NCI-H345 treated with DMSO at 0.1 percent for 48 hours (cell line): ENCODE data around the gene SYF2.
"Not testable (repeated sequence)": the region's sequence is repeated elsewhere in the genome, so short reads cannot be mapped to it uniquely, and the experiment has no call there.

ENCODE experiments used
- DNase-seq: peaks from one replicate; lab custom pipeline; 2025; ENCODE audit not compliant: unreplicated experiment; lab: John Stamatoyannopoulos, UW

SYF2 gene

GRCh38 chr1:25246600-25247023 lies 14.3 kb upstream of the SYF2 start:
- DNase-seq, result no peak

DNA sequence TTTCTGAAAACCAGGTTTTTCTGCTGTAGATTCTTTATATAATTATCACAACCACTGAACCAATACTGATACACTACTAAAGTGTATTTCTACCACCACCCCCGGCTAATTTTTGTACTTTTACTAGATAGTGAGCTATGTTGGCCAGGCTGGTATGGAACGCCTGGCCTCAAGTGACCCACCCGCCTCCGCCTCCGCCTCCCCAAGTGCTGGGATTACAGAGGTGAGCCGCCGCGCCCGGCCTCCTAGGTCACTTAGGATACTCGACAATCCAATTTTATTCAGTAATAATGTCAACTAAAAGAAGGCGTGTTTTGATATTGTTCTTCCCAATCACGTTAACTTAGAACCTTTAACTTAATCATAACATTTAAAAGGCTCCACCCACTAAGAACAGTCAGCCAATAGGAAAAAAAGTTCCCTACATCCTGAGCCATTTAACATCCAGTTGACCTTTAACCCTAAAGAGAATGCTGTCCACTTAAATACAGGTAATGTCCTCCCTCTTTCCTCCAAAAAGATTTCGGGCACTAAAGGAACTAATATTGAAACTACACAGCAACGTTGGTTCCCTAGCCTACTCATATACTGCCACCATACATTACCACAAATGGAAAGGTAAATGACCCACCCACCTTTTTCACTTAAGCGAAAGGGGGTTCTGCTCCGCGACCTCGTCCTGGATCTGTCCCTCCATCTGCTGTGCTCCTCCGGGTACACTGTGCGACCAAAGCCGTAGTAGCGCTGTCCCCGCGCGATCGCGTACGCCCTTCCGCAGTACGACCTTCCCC lies 13.7 kb upstream of the SYF2 start:
- no peak for DNase-seq

DNA sequence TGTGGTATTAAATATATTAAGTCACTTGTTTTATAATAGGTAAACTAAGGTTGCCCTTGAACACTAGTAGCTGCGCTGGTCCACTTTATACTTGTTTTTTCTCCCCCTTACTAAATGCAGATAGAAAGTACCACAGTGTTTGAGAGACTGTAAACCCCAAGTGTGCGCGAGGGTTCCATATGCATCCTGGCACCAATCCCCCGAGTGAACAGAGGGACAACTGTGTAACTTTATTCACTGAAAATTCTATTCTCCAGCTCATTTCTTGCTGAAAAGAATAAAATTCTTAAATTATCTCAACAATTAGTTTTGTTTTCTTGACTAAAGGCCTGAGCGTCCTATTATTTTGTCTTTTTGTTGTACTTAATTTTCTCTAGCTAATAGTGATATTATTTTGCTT lies 13.1 kb upstream of the SYF2 start:
- DNase-seq, result no peak

GRCh38 chr1:25243907-25244306 lies 11.6 kb upstream of the SYF2 start:
- DNase-seq, result no peak

DNA sequence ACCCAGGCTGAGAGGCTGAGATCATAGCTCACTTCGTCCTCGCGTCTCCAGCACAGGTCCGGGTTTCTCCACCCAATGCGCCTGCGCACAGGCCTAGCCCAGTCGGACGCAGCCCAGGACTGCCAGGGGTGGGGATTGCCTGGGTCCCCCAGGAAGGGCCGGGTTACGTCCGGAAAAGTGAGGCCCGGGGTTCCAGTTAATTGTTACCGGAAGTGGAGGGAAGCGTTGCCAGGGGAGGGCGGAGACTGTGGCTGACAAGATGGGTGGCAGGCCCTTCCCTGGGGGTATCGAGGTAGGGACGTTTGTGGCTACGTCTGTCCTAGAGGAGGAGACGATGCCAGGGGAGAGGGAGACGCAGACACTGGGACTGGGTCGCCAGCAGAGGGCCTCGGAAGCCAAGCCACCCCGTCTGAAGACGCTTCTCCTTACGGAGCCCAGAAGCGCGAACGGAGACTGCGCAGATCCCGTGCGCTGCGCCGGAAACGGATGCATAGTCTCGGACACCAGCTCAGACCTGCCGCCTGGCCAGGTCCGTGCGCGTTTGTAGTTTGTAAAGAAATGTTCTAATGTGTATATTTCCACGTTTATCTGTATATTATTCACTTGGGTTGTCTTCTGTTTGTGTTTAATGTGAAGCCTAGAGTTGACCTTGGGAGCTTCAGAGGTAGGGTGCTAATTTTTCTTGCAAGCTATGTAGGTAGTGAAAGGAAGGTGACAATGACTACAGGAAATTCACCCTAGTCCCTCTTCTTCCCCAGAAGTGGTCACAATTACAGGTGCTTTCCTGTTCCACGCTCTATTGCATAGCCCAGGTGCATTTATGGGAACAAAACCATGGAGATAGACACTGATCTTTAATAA lies 7.6 kb upstream of the SYF2 start:
- DNase-seq, result peak; percentile 87

- no peak for DNase-seq
Measured at GRCh38 chr1:25238046-25238445, 5.7 kb upstream of the SYF2 start.

GRCh38 chr1:25236261-25236660 lies 4.0 kb upstream of the SYF2 start:
- not testable (repeated sequence) for DNase-seq

DNA sequence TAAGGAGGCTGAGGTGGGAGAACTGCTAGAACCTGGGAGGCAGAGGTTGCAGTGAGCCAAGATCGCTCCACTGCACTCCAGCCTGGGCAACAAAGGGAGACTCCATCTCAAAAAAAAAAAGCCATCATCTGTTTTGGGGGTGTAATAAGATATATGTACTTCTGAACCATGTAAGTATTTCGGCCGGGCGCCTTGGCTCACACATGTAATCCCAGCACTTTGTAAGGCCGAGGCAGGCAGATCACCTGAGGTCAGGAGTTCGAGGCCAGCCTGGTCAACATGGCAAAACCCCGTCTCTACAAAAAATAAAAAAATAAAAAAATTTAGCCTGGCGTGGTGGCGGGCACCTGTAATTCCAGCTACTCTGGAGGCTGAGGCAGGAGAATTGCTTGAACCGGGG lies 3.1 kb upstream of the SYF2 start:
- DNase-seq, result not testable (repeated sequence)

DNA sequence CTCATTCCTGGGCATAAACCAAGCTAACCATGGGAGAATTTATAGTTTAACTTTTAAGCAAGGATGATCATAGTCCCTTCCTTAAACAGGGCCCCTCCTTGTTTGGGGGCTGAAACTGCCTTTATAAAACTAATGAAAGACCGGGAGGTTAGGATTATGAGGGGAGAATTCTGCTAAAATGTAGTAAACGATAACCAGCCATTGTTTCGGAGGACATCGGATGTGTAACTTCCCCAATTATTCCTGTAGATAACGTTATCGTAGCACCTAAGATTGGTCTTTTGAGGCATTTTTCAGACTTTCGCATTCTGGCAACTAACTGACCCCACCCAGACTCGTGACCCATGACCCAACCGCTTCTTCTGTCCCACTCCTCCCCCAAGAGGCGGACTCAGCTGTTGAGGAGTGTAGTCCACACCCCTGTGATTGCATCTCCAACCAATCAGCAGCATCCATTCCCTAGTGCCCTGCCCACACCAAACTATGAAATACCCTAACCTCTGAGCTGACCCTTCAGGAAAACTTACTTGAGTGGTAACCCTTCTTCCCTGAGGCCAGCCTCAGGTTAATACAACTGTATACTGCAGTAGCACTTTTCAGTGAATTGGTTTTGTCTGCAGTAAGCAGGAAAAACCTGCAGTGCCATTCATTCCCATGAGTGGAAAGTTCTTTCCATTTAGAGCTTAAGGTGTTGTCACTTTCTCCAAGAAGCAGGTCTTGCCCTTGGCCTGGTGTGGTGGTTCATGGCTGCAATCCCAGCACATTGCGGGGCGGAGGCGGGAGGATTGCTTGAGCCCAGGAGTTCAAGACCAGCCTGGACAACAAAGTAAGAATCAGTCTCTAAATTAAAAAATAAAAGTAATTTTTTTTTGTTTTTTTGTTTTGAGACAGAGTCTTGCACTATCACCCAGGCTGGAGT lies 823 bp upstream of the SYF2 start:
- peak; percentile 13 for DNase-seq

DNA sequence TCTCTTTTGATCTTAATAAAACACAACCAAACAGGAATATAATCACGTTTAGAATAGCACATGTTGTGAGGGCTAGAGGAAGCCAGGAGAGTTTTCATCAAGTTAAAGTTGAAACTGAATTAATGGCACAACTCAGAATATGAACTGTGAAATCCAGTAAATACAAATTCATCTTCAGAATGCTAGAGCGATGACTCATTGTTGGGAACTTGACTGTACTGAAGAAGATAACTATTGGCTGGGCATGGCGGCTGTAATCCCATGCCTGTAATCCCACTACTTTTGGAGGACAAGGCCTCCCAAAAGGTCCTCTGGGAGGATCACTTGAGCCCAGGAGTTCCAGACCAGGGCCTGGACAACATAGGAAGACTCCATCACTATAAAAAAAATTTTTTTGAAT lies 8.8 kb downstream of the SYF2 start:
- DNase-seq, result no peak

- no peak for DNase-seq
Measured at GRCh38 chr1:25222606-25223005, 9.7 kb downstream of the SYF2 start.

DNA sequence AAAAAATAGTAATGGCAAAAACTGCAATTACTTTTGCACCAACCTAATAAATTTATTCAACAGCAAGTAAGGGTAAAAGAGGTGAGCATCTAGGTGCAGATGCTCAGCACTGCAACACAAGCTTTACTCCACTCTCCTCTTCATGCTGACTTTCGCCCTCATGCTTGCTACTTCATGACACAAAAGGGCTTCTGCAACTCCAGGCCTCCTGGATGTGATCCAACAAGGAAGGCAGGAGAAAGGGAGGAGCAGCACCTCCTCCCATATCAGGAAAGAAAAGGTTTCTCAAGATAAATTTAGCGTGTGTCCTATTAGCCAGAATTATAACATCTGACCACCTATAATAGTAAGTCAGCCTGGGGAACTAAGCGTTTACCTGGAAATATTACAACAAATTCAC lies 11.6 kb downstream of the SYF2 start:
- DNase-seq, result no peak

DNA sequence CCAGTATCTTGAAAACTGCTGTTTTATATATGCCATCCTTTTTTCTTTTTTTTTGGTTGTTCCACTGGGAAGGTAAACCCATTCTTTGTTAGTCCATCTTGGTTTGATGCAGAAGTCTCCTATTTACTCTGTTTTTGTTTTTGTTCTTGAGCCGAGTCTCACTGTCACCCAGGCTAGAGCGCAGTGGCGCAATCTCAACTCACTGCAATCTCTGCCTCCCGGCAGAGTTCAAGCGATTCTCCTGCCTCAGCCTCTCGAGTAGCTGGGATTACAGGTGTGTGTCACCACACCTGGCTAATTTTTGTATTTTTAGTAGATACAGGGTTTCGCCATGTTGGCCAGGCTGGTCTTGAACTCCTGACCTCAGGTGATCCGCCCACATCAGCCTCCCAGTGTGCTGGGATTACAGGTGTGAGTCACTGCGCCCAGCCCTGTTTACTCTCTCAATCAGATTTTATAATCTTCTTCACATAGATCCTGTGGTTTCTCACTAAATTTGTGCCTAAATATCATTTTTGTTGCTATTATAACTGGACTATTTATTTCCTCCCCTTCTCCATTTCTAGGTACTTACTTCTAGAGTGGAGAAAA lies 12.5 kb downstream of the SYF2 start:
- no peak for DNase-seq

DNA sequence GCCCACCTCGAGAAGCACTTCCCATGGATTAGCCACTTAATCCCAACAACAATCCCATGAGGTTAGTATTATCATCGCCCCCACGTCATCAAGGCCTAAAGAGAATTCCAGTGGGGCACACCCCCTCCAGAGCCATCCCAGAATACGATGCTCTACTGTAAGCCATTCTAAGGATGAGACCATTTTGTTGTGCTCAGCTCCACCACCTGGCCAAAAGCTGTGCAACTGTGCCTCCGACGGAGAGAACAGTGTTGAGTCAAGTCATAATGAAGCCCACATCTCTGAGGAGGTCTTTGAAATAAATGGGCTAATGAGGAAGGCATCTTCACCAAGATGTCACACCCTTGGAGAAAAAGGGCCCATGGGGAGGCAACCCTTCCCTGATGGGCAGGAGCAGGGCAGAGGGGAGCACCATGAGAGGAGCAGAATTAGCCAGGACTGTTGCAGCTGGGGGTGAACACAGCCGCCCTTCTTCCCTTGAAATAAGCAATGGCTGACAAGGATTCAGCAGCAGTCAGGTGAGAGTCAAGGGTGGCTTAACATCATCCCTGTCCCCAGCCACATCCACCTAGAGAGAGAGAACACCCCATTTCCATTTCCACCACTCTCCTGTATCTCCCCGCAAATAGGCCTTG lies 14.6 kb downstream of the SYF2 start:
- DNase-seq, result no peak

GRCh38 chr1:25217015-25217414 lies 15.3 kb downstream of the SYF2 start:
- no peak for DNase-seq

DNA sequence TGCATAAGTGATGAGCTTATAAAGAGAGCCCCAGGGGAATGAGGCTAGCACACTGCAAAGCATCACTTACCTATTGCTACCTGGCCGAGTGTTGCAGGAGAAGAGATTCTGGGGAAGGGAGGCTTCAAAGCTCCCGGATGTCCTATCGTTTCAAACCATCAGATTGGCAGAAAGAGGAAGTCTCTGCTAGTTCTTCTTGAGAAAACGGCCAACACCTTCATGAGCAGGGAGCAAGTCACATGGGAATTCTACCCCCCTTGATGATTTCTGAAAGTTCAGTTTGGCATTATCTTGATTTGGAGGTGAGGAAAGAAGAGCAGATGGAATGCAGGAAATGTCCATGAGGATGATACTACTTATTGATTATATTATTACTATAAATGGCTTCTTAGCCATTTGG lies 16.2 kb downstream of the SYF2 start:
- DNase-seq, result no peak

- DNase-seq, result no peak
Measured at GRCh38 chr1:25212725-25213124, 19.6 kb downstream of the SYF2 start.

DNA sequence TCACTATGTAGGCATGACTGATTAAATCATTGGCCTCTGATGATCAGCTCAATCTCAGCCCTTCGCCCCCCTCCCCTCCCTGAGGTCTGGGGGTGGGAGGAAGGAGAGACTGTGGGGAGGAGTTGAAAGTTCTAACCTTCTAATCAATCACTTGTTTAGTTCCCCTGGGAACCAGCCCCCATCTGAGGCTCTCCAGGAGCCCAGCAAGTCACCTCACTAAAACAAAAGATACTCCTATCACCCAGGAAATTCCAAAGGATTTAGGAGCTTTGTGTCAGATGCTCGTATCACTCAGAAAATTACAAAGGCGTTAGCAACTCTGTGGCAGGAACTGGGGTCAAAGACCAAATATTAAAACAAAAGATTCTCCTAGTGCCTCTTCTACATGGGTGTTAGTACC lies 21.6 kb downstream of the SYF2 start:
- no peak for DNase-seq

DNA sequence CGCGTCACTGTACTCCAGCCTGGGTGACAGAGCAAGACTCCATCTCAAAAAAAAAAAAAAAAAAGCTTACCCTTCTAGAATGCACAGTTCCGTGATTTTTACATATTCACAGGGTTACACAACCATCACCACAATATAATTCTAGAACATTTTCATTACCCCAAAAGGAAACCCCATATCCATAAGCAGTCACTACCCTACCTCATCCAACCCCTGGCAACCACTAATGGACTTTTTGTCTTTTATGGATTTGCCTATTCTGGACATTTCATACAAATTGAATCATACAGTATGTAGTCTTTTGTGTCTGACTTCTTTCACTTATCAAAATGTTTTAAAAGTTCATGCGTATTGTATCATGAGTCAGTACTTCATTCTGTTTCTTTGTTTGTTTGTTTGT lies 22.8 kb downstream of the SYF2 start:
- no peak for DNase-seq

- no peak for DNase-seq
Measured at GRCh38 chr1:25208561-25209222, 23.6 kb downstream of the SYF2 start.
